HCT116 (cell line): ENCODE measurements around the gene SLC25A30.

ENCODE experiments used
- CTCF ChIP-seq, 3 experiments: fragments of 200-600 bp in 1 of 3; sonication (generic) in 1 of 3; IDR thresholded peaks in 2 of 3; conservative IDR thresholded peaks in 1 of 3; 2 replicates each; pipeline ENCODE4 v1.5.1; 2012 to 2017; ENCODE audit warnings: low read depth in 2 of 3, low read length in 2 of 3, antibody characterized with exemption in 1 of 3, borderline replicate concordance in 1 of 3, control low read depth in 1 of 3, mild to moderate bottlenecking in 1 of 3, mixed read lengths in 1 of 3, mixed run types in 1 of 3, moderate library complexity in 1 of 3; ENCODE audit not compliant: insufficient read depth in 1 of 3
- EZH2 ChIP-seq: fragments of 200-600 bp; sonication (generic); IDR thresholded peaks from 2 replicates; pipeline ENCODE4 v1.6.1; 2017; ENCODE audit warnings: antibody characterized with exemption, mixed run types
- JUND ChIP-seq: IDR thresholded peaks from 2 replicates; pipeline ENCODE4 v1.6.1; 2012
- POLR2A ChIP-seq: IDR thresholded peaks from 2 replicates; pipeline ENCODE4 v1.7.0; 2011; ENCODE audit warnings: borderline replicate concordance; ENCODE audit not compliant: insufficient read depth, insufficient read length; ENCODE audit errors: extremely low read depth
- POLR2AphosphoS5 ChIP-seq: IDR thresholded peaks from 2 replicates; pipeline ENCODE4 v1.6.1; 2011; ENCODE audit warnings: mild to moderate bottlenecking, low read depth, low read length, moderate library complexity
- RAD21 ChIP-seq: IDR thresholded peaks from 2 replicates; pipeline ENCODE4 v1.6.1; 2012; ENCODE audit warnings: low read depth, mild to moderate bottlenecking
- SIN3A ChIP-seq: IDR thresholded peaks from 2 replicates; pipeline ENCODE4 v1.6.1; 2012; ENCODE audit warnings: low read depth
- SP1 ChIP-seq: IDR thresholded peaks from 2 replicates; pipeline ENCODE4 v1.6.1; 2012; ENCODE audit warnings: low read depth

DNA sequence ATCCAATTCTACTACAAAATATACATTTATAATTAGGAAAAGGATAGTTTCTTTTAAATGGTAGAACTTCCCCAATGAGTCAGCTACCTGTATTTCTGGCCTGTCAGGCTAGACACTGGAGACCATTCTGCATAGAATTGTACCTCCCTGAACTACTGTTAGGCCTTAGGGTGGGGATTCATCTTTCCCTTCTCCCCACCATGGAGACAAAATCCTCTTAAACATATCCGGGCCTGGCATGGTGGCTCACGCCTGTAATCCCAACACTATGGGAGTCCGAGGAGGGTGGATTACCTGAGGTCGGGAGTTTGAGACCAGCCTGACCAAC, 52.7 kb downstream of the SLC25A30 start:
- TF ChIP-seq JUND (no peak), CTCF (IDR thresholded peaks at IDR 0.05 in 2 of 3, conservative IDR thresholded peaks at IDR 0.05 in 1 of 3; ENCODE audit: borderline replicate concordance in 1 of 3, insufficient read depth in 1 of 3, low read depth in 2 of 3, low read length in 2 of 3) (no peak), RAD21 (no peak), POLR2AphosphoS5 (no peak), SIN3A (no peak), POLR2A (no peak), SP1 (no peak), EZH2 (no peak)
